ENCODE results near the gene RICTOR. TPM values are rescaled to one million over a fixed set of nuclear protein-coding genes. Genes with fewer than 3 reads are reported as not detected.

Gene RICTOR
- total and polyA plus RNA-seq, 12 donors: 3.1 to 88.3 (median 45.5) TPM

DNA sequence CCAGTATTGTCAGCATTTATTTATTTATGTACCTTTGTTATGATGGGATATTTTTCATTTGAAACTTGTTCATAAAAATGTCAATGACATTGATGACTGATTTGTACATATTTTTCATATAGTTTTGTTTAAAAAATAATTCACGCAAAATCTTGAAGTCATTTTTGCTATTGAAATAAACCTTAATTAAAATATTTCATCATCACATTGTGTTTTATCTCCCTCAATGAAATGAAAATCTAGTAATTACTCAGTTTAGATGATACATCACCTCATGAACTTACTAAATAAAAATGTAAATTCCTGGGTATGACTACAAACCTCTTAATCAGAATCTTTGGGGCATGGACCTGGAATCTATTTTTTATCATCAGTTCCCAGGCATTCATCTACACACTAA, 138.8 kb downstream of the RICTOR start:
- ATAC-seq (no peak), DNase-seq (no peak)
- Histone ChIP-seq H3K4me3 (no peak overlapping the region), H3K4me1 (no peaks in the 10 kb centered on the region), H3K27ac (no peak overlapping the region), H3K36me3 (peaks cover 0 to 96% (median 24%) of the 10 kb centered on the region in 9 donors), H3K27me3 (no peaks in the 10 kb centered on the region), H3K9me3 (no peaks in the 10 kb centered on the region)
- intact Hi-C loops (cut with DNase I): no loop called here
- WGBS, 2 donors: 100% methylated on average over 1 of the region's 1 CpG
- TF ChIP-seq, protein P1, sequence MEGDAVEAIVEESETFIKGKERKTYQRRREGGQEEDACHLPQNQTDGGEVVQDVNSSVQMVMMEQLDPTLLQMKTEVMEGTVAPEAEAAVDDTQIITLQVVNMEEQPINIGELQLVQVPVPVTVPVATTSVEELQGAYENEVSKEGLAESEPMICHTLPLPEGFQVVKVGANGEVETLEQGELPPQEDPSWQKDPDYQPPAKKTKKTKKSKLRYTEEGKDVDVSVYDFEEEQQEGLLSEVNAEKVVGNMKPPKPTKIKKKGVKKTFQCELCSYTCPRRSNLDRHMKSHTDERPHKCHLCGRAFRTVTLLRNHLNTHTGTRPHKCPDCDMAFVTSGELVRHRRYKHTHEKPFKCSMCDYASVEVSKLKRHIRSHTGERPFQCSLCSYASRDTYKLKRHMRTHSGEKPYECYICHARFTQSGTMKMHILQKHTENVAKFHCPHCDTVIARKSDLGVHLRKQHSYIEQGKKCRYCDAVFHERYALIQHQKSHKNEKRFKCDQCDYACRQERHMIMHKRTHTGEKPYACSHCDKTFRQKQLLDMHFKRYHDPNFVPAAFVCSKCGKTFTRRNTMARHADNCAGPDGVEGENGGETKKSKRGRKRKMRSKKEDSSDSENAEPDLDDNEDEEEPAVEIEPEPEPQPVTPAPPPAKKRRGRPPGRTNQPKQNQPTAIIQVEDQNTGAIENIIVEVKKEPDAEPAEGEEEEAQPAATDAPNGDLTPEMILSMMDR (IDR thresholded peaks at IDR 0.05): no peak

DNA sequence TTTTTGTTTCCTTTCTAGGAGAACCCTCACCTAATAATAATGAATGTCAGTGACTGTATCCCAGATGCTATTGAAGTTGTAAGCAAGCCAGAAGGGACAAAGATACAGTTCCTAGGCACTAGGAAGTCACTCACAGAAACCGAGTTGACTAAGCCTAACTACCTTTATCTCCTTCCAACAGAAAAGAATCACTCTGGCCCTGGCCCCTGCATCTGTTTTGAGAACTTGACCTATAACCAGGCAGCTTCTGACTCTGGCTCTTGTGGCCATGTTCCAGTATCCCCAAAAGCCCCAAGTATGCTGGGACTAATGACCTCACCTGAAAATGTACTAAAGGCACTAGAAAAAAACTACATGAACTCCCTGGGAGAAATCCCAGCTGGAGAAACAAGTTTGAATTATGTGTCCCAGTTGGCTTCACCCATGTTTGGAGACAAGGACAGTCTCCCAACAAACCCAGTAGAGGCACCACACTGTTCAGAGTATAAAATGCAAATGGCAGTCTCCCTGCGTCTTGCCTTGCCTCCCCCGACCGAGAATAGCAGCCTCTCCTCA, 141.3 kb downstream of the RICTOR start:
- TF ChIP-seq, protein P1 (IDR thresholded peaks at IDR 0.05): no peak
- H3K4me3 ChIP-seq: no peak overlapping the region
- ATAC-seq (no peak), DNase-seq (no peak)
- no peaks in the 10 kb centered on the region for H3K27me3 ChIP-seq
- intact Hi-C loops (cut with DNase I): no loop called here
- no peak overlapping the region for H3K27ac ChIP-seq
- H3K9me3 ChIP-seq: no peaks in the 10 kb centered on the region
- H3K36me3 ChIP-seq: peaks cover 0 to 95% (median 24%) of the 10 kb centered on the region in 9 donors
- no peaks in the 10 kb centered on the region for H3K4me1 ChIP-seq
- whole genome bisulfite sequencing, 2 donors: 84 to 87% methylated on average over 4 of the region's 4 CpGs

DNA sequence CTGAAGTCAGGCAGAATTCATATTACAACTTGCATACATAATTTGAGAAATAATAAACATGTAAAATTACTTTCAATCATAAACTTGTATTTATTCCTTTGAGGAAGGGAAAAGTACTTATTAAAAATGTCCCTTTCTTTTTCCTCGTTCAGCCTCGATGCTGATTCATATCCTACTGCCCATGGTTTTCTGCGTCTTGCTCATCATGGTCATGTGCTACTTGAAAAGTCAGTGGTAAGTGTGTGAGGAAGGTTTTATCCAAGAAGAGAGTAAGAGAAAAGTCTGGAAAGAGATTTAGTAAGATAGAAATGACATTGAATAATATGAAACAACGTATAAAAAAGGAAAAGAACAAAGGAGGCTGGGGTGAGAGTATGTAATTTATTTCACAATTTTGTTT, 142.5 kb downstream of the RICTOR start:
- intact Hi-C loops (cut with DNase I): no loop called here
- 92 to 94% methylated on average over 4 of the region's 4 CpGs for WGBS, 2 donors
- ATAC-seq: no peak

DNA sequence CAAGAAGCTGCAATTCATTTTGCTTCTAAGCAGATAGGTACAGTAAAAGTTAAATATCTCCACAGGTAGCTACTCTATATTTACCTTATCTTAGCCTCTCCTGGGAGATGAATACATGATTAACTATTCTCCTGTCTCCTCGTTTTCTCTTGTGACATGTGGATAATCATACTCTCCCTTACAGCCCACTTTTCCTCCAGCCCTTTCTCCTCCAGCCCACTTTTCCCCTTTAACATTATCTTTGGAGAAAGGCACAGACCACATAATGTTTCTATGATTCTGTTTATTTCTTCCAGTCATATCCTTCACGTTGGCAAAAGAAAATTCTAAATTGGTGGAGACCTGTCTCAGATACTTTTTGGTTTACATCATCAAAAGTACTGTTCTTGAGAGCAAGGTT, 144.4 kb downstream of the RICTOR start:
- Histone ChIP-seq H3K9me3 (no peaks in the 10 kb centered on the region), H3K4me1 (peaks cover 0 to 14% (median 5%) of the 10 kb centered on the region in 9 donors), H3K27ac (no peak overlapping the region), H3K4me3 (no peak overlapping the region), H3K27me3 (no peaks in the 10 kb centered on the region), H3K36me3 (peaks cover 0 to 95% (median 11%) of the 10 kb centered on the region in 9 donors)
- intact Hi-C loops (cut with DNase I): loop anchor here in 7 of 10 donors (10.0 kb wide), 6 partner anchors 95 to 505 kb away; no protein-coding TSS in a partner anchor
- DNase-seq (no peak), ATAC-seq (no peak)
- TF ChIP-seq, protein P1 (IDR thresholded peaks at IDR 0.05): no peak
- 59 to 63% methylated on average over 2 of the region's 2 CpGs for whole genome bisulfite sequencing, 2 donors

More for the DNA sequence above, 142.5 kb downstream of the RICTOR start:
- Histone ChIP-seq H3K4me1 (no peaks in the 10 kb centered on the region), H3K27me3 (no peaks in the 10 kb centered on the region), H3K4me3 (no peak overlapping the region), H3K27ac (no peak overlapping the region), H3K9me3 (no peaks in the 10 kb centered on the region), H3K36me3 (peaks cover 0 to 95% (median 22%) of the 10 kb centered on the region in 9 donors)
- no peak for DNase-seq
- TF ChIP-seq, protein P1 (IDR thresholded peaks at IDR 0.05): no peak
